Nephron (organoid): ENCODE measurements around the gene MICAL2.

Source experiments
- H3K27ac Mint-ChIP-seq, 3 experiments: 2 replicates each; pipeline ENCODE4 v1.8.0; 2020; ENCODE audit warnings: mixed read lengths in 3 of 3, mild to moderate bottlenecking in 2 of 3, moderate library complexity in 1 of 3
- H3K27me3 Mint-ChIP-seq: 2 replicates; pipeline ENCODE4 v1.8.0; 2021; ENCODE audit warnings: low read depth, mild to moderate bottlenecking, moderate library complexity, mixed read lengths
- H3K36me3 Mint-ChIP-seq: 2 replicates; pipeline ENCODE4 v1.8.0; 2020; ENCODE audit warnings: low read depth, mixed read lengths
- H3K4me1 Mint-ChIP-seq: 2 replicates; pipeline ENCODE4 v1.8.0; 2020; ENCODE audit warnings: mixed read lengths
- H3K4me3 Mint-ChIP-seq, 3 experiments: 2 replicates each; pipeline ENCODE4 v1.8.0; 2020; ENCODE audit warnings: mild to moderate bottlenecking in 3 of 3, mixed read lengths in 3 of 3, moderate library complexity in 2 of 3
- H3K9me3 Mint-ChIP-seq: 2 replicates; pipeline ENCODE4 v1.8.0; 2020; ENCODE audit warnings: mixed read lengths
- TF ChIP-seq, protein P1 (sequence below), 3 experiments: fragments of 200-600 bp; sonication (generic); IDR thresholded peaks; one replicate each; pipeline ENCODE4 v1.5.0; 2021; ENCODE audit warnings: antibody characterized with exemption in 3 of 3; ENCODE audit not compliant: unreplicated experiment in 3 of 3

Gene MICAL2

DNA sequence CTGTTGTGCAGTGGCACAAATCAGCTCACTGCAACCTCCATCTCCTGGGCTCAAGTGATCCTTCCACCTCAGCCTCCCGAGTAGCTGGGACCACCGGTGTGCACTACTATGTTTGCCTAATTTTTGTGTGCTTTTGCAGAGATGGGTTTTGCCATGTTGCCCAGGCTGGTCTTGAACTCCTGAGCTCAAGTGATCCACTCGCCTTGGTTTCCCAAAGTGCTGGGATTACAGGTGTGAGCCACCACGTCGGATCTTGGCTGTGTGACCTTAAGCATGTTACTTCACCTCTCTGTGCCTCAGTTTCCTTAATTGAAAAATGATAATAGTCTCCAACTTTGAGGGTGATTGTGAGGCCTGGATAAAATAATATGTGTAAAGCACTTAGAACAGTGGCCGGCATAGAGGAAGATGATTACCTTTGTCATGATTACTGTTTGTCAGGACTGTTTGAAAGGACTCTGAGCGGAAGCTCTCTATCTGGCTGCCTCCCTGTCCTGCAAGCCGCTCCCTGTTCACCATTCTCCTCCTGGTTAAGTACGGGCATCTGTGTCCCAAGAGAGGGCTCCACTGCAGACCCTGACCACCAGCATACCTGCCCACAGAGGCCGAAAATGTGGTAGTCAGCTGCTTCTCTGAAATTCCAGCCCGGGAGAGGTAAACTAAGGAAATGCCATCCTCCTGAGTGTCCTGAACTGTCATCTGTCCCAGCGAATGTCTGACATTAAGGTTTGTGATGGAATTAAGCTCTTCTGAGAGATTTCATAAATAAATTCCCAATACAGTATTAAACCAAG is 73.6 kb downstream of the MICAL2 start:
- H3K4me1 Mint-ChIP-seq: peaks cover 53% of the 10 kb centered on the region
- no peaks in the 10 kb centered on the region for H3K36me3 Mint-ChIP-seq
- TF ChIP-seq, protein P1, sequence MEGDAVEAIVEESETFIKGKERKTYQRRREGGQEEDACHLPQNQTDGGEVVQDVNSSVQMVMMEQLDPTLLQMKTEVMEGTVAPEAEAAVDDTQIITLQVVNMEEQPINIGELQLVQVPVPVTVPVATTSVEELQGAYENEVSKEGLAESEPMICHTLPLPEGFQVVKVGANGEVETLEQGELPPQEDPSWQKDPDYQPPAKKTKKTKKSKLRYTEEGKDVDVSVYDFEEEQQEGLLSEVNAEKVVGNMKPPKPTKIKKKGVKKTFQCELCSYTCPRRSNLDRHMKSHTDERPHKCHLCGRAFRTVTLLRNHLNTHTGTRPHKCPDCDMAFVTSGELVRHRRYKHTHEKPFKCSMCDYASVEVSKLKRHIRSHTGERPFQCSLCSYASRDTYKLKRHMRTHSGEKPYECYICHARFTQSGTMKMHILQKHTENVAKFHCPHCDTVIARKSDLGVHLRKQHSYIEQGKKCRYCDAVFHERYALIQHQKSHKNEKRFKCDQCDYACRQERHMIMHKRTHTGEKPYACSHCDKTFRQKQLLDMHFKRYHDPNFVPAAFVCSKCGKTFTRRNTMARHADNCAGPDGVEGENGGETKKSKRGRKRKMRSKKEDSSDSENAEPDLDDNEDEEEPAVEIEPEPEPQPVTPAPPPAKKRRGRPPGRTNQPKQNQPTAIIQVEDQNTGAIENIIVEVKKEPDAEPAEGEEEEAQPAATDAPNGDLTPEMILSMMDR (IDR thresholded peaks at IDR 0.05; ENCODE audit: unreplicated experiment in 3 of 3): no peak
- peak overlapping the region; percentile 55 to 98 (median 75) for H3K27ac Mint-ChIP-seq
- peaks cover 5% of the 10 kb centered on the region for H3K27me3 Mint-ChIP-seq
- H3K9me3 Mint-ChIP-seq: no peaks in the 10 kb centered on the region
- no peak overlapping the region for H3K4me3 Mint-ChIP-seq

DNA sequence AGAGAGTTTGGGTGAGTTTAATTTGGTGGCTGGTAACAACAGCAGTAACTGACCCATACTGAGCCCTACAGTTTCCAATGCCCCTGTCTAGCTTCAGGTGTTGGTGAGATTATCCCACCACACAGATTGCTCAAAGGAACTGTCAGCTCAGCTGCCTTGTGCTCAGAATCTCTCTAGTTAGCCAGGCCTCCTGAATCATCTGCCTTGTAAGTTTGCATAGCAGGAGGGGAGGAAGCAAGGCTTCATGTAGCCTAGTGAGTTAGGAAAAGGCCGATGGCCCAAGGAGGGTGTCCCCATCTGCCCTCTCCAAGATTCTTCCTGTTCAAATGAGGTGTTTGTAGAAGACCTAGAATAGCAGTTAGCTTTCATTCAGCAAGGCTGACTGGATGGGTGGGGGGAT is 74.3 kb downstream of the MICAL2 start:
- no peaks in the 10 kb centered on the region for H3K9me3 Mint-ChIP-seq
- no peak overlapping the region for H3K4me3 Mint-ChIP-seq
- H3K27me3 Mint-ChIP-seq: no peaks in the 10 kb centered on the region
- H3K36me3 Mint-ChIP-seq: no peaks in the 10 kb centered on the region
- H3K4me1 Mint-ChIP-seq: peaks cover 48% of the 10 kb centered on the region
- H3K27ac Mint-ChIP-seq: peak overlapping the region; percentile 55 to 82 (median 75)
- TF ChIP-seq, protein P1 (IDR thresholded peaks at IDR 0.05; ENCODE audit: unreplicated experiment in 3 of 3): no peak

DNA sequence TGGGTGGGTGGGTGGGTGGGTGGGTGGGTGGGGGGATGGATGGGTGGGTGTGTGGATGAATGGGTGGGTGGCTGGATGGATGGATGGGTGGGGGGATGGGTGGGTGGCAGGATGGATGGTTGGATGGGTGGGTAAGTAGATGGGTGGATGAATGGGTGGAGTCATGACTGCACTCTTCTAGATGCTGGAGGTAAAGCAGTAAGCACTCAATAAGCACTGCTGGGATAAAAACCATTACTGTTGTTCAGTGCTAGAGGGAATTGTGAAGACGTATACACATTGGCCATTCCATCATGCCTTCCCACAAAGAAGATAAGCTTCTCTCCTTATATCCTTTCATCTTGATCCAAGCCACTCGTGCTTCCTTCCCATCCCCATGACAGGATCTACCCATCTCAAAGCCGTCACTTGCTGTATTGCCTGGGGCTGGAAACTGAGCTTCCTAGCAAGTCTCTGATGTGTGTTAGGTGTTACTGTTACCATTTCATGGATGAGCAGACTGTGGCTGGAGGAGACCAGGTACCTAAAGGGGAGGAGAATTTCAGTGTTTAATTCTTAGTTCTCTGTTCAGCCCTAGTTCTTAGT is 74.8 kb downstream of the MICAL2 start:
- Mint-ChIP-seq H3K4me1 (peaks cover 44% of the 10 kb centered on the region), H3K4me3 (peak overlapping the region in 1 of 3 experiments; percentile 2), H3K9me3 (no peaks in the 10 kb centered on the region), H3K27ac (peak overlapping the region; percentile 15 to 75 (median 50)), H3K27me3 (no peaks in the 10 kb centered on the region), H3K36me3 (no peaks in the 10 kb centered on the region)
- TF ChIP-seq, protein P1 (IDR thresholded peaks at IDR 0.05; ENCODE audit: unreplicated experiment in 3 of 3): no peak

DNA sequence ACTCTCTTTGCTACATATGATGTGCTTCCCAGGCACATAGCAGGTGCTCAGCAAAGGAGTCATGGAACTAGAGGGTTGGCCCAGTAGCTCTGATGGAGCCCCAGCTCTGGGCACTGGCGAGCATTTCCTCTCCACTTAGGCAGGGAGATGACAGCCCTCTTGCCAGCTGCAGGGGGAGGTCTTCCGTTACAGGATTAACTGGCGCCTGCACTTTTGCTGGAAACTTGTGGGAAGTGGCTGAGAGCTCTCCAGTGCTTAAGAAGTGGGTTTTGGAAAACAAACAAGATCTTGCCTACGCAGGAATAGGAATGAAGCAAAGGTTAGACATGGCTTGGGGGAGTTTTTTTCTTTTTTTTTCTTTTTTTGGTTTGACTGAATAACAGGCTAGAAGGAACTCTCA is 75.5 kb downstream of the MICAL2 start:
- Mint-ChIP-seq H3K36me3 (no peaks in the 10 kb centered on the region), H3K27ac (peak overlapping the region; percentile 15 to 72 (median 50)), H3K4me3 (peak overlapping the region in 1 of 3 experiments; percentile 7), H3K4me1 (peaks cover 44% of the 10 kb centered on the region), H3K27me3 (no peaks in the 10 kb centered on the region), H3K9me3 (no peaks in the 10 kb centered on the region)
- TF ChIP-seq, protein P1 (IDR thresholded peaks at IDR 0.05; ENCODE audit: unreplicated experiment in 3 of 3): no peak

DNA sequence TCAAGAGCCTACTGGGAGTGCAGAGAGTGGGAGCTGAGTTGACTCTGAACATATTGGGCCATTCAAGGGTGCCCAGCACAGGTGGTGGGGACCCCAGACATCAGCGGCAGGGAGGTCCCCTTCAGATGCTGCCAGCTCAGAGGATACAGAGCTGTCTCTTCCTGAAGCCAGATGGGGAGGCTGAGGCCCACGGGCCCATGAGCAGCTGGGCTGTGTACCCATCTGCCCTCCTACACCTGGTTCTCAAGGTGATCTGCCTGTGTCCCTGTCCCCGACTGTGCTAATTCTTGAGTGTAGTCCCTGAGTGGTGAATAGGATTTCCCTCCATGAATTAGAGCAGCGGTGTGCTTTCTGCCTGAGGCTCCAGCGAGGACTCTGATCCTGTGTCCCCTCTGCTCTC is 76.3 kb downstream of the MICAL2 start:
- TF ChIP-seq, protein P1 (IDR thresholded peaks at IDR 0.05; ENCODE audit: unreplicated experiment in 3 of 3): no peak
- no peaks in the 10 kb centered on the region for H3K9me3 Mint-ChIP-seq
- no peaks in the 10 kb centered on the region for H3K27me3 Mint-ChIP-seq
- H3K4me3 Mint-ChIP-seq: no peak overlapping the region
- no peaks in the 10 kb centered on the region for H3K36me3 Mint-ChIP-seq
- peak overlapping the region; percentile 22 to 72 (median 64) for H3K27ac Mint-ChIP-seq
- H3K4me1 Mint-ChIP-seq: peaks cover 44% of the 10 kb centered on the region
